A673 (cell line): ENCODE results near the gene PIK3C2B. TPM values are rescaled to one million over a fixed set of nuclear protein-coding genes. Genes with fewer than 3 reads are reported as not detected.

Source experiments
- BruUV-seq: library from RNA; stranded (reverse); fragments of 400-500 nt; replicated peaks from 2 replicates; lab custom pipeline; 2021; lab: Mats Ljungman, UMichigan
- CTCF ChIA-PET: fragments of 300-600 bp; sonication (Branson Sonifier 250); formaldehyde crosslinking; loops from one replicate; lab custom pipeline; 2022; ENCODE audit warnings: antibody characterized with exemption; lab: Charles Lee
- POLR2A ChIA-PET: fragments of 300-600 bp; sonication (Branson Sonifier 250); formaldehyde crosslinking; loops from one replicate; lab custom pipeline; 2022; ENCODE audit warnings: antibody characterized with exemption; ENCODE audit not compliant: low non-redundant PET; lab: Charles Lee
- DNase-seq: peaks from one replicate; pipeline ENCODE4 v3.0.0-alpha.2; 2015; ENCODE audit warnings: low spot score
- H3K27ac ChIP-seq: fragments of 200-600 bp; sonication (generic); 2 replicates; pipeline ENCODE4 v1.5.1; 2016; ENCODE audit warnings: mixed run types, low read depth, mild to moderate bottlenecking, mixed read lengths, antibody characterized with exemption, low read length; ENCODE audit not compliant: poor library complexity, severe bottlenecking
- H3K27me3 ChIP-seq: fragments of 200-600 bp; sonication (generic); replicated peaks from 2 replicates; pipeline ENCODE4 v1.6.1; 2017; ENCODE audit warnings: mixed run types, low read depth, mild to moderate bottlenecking, mixed read lengths, antibody characterized with exemption, low read length; ENCODE audit not compliant: insufficient read depth, poor library complexity
- H3K36me3 ChIP-seq: fragments of 200-600 bp; sonication (generic); 2 replicates; pipeline ENCODE4 v1.6.1; 2016; ENCODE audit warnings: mixed run types, mild to moderate bottlenecking, mixed read lengths, antibody characterized with exemption, low read length; ENCODE audit not compliant: insufficient read depth, poor library complexity, severe bottlenecking
- H3K4me1 ChIP-seq: fragments of 200-600 bp; sonication (generic); 2 replicates; pipeline ENCODE4 v1.6.1; 2017; ENCODE audit warnings: mixed run types, mild to moderate bottlenecking, mixed read lengths, antibody characterized with exemption, low read length; ENCODE audit not compliant: insufficient read depth, poor library complexity, severe bottlenecking
- H3K4me3 ChIP-seq: fragments of 200-600 bp; sonication (generic); 2 replicates; pipeline ENCODE4 v1.5.1; 2016; ENCODE audit warnings: low read depth, mixed run types, mild to moderate bottlenecking, mixed read lengths, low read length; ENCODE audit not compliant: poor library complexity, severe bottlenecking
- H3K9me3 ChIP-seq: fragments of 200-600 bp; sonication (generic); 2 replicates; pipeline ENCODE4 v1.6.1; 2016; ENCODE audit warnings: mixed run types, low read depth, mild to moderate bottlenecking, mixed read lengths, antibody characterized with exemption, low read length; ENCODE audit not compliant: poor library complexity, severe bottlenecking
- CTCF ChIP-seq: fragments of 300-800, 200-600 bp; sonication (generic); conservative IDR thresholded peaks from 2 replicates; pipeline ENCODE4 v1.5.1; 2017; ENCODE audit warnings: low read depth, mild to moderate bottlenecking, antibody characterized with exemption, low read length, moderate library complexity, mixed read lengths
- EZH2 ChIP-seq: fragments of 200-600 bp; sonication (generic); IDR thresholded peaks from 2 replicates; pipeline ENCODE4 v1.6.1; 2017; ENCODE audit warnings: borderline replicate concordance, low read depth, mild to moderate bottlenecking, mixed read lengths, antibody characterized with exemption, low read length; ENCODE audit not compliant: poor library complexity, severe bottlenecking
- intact Hi-C: fragments of 100-400 bp; cut with micrococcal nuclease; formaldehyde crosslinking; loops from one replicate; pipeline ENCODE4 v1.10.0; 2022; ENCODE audit not compliant: unreplicated experiment
- total RNA-seq: library from RNA; stranded (reverse); gene quantifications from 2 replicates; pipeline ENCODE4 v1.2.3, GENCODE V29; 2021

Gene PIK3C2B
- total RNA-seq, 1 experiment from 2014 or later: 18.0 TPM

GRCh38 chr1:204448991-204449677 is 45.5 kb downstream of the PIK3C2B start:
- H3K4me1 ChIP-seq: peaks cover 40% of the 10 kb centered on the region
- no TSS peak for BruUV-seq
- H3K27ac ChIP-seq: no peak overlapping the region
- no peaks in the 10 kb centered on the region for H3K36me3 ChIP-seq
- no peaks in the 10 kb centered on the region for H3K27me3 ChIP-seq
- ChIA-PET POLR2A (no interaction called here), CTCF (interaction anchor here (0.5 to 4.8 kb wide), 4 partner anchors 23 to 319 kb away, joined by 3 to 71 read pairs (median 4); no protein-coding TSS in a partner anchor)
- no peaks in the 10 kb centered on the region for H3K9me3 ChIP-seq
- DNase-seq: no peak
- intact Hi-C loops: loop anchor here (10.0 kb wide), 1 partner anchor 356 kb away; no protein-coding TSS in a partner anchor
- no peak overlapping the region for H3K4me3 ChIP-seq
- TF ChIP-seq EZH2: no peak
- no peak for TF ChIP-seq CTCF

GRCh38 chr1:204448344-204448964 is 46.2 kb downstream of the PIK3C2B start:
- Histone ChIP-seq H3K27ac (no peak overlapping the region), H3K9me3 (no peaks in the 10 kb centered on the region), H3K4me1 (peaks cover 39% of the 10 kb centered on the region), H3K4me3 (no peak overlapping the region), H3K36me3 (peaks cover 4% of the 10 kb centered on the region), H3K27me3 (no peaks in the 10 kb centered on the region)
- DNase-seq: no peak
- CTCF ChIA-PET: interaction anchor here (0.6 to 4.8 kb wide), 3 partner anchors 31 to 318 kb away, joined by 3 to 71 read pairs (median 4); no protein-coding TSS in a partner anchor
- no TSS peak for BruUV-seq
- TF ChIP-seq EZH2 (no peak), CTCF (no peak)
- intact Hi-C loops: loop anchor here (10.0 kb wide), 1 partner anchor 356 kb away; no protein-coding TSS in a partner anchor
- POLR2A ChIA-PET: no interaction called here

DNA sequence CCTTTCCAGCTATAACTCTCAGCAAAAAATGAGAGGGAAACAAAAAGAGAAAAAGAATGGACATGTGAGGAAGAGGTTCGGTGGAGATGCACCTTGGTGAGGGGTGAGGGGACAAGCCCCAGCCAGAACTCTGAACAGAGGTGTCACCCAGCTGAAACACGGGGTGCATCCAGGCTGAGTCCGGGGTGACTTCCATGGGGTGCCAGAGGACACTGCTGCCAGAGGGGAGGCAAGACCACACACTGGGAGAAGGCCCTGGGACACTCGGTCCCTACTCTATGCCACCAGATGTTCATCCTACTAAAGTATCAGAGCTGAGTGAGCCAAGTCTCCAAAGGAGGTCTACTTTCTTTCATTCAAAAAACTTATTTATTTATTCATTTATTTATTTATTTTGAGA is 46.9 kb downstream of the PIK3C2B start:
- Histone ChIP-seq H3K4me1 (peaks cover 32% of the 10 kb centered on the region), H3K27ac (no peak overlapping the region), H3K36me3 (peaks cover 11% of the 10 kb centered on the region), H3K4me3 (no peak overlapping the region), H3K27me3 (no peaks in the 10 kb centered on the region), H3K9me3 (no peaks in the 10 kb centered on the region)
- intact Hi-C loops: loop anchor here (2.0 to 10.0 kb wide), 2 partner anchors 47 to 357 kb away; partner anchors contain the start of gene PIK3C2B
- BruUV-seq: no TSS peak
- TF ChIP-seq CTCF (no peak), EZH2 (no peak)
- CTCF ChIA-PET: interaction anchor here (4.8 kb wide), 1 partner anchor 53 kb away, joined by 71 read pairs; no protein-coding TSS in a partner anchor
- DNase-seq: no peak
- POLR2A ChIA-PET: no interaction called here
